Endometrium (tissue), 2 donors: ENCODE measurements around the gene VPS26B.
A peak's percentile ranks its signal among the peaks of the same experiment; 100 is the strongest.
"Not testable (repeated sequence)": the region's sequence is repeated elsewhere in the genome, so short reads cannot be mapped to it uniquely, and the experiment has no call there.

Source experiments
- FAIRE-seq: peaks from 2 replicates; lab custom pipeline; 2012; peaks lifted over from hg19 to GRCh38; lab: Jason Lieb, UNC
- donor health status: control.
- donor health status: control.

Gene VPS26B

DNA sequence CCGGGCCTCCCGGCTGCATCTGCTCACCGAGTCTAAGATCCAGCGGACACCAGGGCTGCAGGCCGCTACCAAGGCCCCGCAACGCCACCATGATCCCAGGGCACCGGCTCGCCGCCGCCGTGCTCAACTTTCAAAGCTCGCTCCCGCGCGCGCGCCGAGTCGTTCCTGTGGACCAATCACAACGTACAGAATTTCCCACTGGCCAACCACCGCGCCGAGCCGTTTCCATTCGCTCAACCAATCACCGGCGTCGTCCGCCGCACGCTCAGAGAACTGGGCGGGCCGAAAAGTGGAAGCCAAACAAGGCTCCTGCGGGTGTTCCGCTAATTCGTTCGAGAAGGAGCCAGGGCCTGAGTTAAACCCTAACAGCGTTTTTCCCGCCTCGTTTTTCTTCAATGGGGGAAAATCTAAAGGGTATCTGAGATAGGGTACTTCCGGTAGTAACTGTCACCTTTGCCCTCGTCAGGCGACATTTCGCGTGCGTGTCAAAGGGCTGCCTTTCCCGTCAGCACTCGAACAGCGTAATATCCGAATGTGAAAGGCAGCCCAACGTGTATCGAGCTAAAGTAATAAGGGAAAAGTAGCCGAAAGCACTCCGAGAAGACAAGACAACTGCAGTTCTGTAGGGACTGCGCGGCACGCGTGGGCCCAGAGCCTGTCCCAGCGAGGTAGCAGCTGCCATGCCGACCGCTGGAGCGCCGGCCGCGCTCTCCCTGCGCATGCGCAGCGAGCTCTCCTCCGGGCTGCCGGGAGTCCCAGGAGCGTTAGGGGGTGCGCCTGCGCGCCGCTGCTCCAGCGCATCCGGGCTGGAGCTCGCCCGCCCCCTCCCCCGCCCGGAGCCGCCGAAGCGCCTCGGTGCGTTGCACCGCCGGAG lies at the start of gene VPS26B, which contains the start of gene NCAPD3:
Gene VPS26B (plus strand): TSS at position 836 of the 874 bp plus-strand sequence. CDS start 452 bp downstream, outside the sequence.
Gene NCAPD3 (minus strand): TSS at position 132 of the 874 bp plus-strand sequence. CDS start 41 bp downstream, at position 91.
- FAIRE-seq = peak; percentile 86

GRCh38 chr11:134176284-134176683 lies 48.2 kb upstream of the VPS26B start:
- FAIRE-seq = no peak

DNA sequence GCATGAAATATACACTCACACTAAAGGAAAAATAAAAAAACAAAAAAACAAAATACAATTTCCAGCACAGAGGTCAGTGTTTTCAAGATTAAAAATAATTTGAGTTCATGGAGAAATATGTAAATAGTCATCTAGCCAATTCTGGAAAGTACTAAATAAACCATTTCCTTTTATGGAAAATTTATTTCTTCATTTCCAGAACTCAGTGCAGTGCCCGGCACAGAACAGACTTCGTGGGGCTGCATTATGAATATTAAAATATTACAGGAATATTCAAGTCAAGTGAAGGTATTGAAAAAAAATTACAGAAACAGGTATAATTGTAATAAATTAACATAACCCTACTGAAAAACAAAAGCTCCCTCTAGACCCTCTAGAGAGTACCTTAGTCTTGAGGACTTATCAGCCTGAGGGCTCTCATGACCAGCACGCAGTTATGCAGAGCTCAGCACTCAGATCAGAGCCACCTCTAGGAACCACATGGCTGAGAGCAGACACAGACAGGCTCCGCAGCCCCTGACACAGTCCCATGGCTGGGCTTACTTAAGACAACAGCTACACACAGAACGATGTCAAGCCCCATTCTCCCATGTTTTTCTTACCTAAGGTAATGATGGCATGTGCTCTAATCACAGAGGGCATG lies 46.3 kb upstream of the VPS26B start:
- FAIRE-seq = peak; percentile 60

DNA sequence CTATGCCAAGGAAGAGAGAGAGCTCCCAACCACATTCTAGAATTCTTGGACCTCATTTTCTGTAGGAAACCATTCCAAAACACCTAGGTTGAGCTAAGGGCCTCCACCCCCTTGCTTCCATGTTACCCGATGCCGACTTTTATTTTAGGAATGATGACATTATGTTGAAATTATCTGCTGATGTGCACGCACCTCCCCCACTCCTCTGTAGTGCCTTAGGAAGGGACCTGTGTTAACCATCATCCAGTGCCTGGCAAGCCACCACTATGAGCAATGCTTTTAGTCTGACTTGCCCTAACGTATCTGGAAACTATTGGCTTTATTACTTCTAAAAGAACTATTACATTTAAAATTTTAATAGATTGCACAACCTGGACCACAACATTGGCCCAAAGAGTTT lies 42.8 kb upstream of the VPS26B start:
- no peak for FAIRE-seq

DNA sequence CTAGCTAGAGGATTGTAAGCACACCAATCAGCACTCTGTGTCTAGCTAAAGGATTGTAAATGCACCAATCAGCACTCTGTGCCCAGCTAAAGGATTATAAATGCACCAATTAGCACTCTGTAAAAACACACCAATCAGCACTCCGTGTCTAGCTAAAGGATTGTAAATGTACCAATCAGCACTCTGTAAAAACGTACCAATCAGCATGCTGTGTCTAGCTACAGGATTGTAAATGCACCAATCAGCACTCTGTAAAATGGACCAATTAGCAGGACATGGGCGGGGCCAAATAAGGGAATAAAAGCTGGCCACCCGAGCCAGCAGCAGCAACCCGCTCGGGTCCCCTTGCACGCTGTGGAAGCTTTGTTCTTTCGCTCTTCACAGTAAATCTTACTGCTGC lies 36.4 kb upstream of the VPS26B start:
- not testable (repeated sequence) for FAIRE-seq

DNA sequence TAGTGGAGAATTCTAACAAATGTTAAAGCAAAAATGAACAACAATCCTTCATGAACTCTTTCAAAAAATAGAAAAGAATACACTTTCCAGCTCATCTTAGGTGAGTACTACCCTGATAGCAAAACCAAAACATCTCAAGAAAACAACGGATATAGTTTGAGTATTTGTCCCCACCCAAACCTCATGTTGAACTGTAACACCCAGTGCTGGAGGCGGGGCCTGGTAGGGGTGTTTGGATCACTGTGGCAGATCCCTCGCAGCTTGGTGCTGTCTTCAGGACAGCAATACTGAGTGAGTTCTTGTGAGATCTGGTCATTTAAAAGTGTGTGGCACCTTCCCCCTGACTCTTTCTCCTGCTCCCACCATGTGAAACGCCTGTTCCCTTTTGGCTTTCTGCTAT lies 27.7 kb upstream of the VPS26B start:
- no peak for FAIRE-seq

GRCh38 chr11:134199531-134199930 lies 24.9 kb upstream of the VPS26B start:
- no peak for FAIRE-seq

DNA sequence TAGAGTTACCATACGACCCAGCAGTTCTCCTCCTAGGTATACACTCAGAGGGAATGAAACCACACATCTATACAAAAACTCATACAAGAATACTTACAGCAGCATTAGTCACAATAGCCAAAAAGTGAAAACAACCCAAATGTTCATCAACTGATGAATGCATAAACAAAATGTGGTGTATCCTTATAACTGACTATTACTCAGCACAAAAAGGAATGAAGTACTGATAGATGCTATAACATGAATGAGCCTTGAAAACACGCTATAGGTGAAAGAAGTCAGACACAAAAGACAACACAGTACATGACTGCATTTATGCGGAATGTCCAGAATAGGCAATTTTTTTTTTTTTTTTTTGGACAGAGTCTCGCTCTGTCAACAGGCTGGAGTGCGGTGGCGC lies 23.8 kb upstream of the VPS26B start:
- FAIRE-seq = no peak

DNA sequence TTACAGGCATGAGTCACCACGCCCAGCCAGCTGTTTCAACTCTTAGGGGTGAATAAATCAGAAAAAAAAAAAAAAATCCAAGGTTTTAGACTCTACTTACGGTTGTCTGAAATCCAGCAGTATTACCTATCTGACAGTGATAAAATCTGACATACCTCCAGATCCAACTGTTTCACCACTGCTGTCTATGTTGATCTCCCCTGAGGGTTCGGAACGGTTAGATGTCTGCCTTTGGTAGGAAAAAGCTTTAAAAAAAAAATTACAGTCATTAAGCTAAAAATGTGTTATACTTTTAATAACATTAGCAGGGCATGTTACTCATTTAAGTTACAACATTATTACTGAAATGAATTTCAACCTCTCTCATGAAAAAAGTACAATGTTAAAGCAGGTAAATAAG lies 21.8 kb upstream of the VPS26B start:
- FAIRE-seq = no peak

GRCh38 chr11:134205729-134206128 lies 18.7 kb upstream of the VPS26B start:
- no peak for FAIRE-seq

GRCh38 chr11:134206185-134206584 lies 18.3 kb upstream of the VPS26B start:
- FAIRE-seq = no peak

DNA sequence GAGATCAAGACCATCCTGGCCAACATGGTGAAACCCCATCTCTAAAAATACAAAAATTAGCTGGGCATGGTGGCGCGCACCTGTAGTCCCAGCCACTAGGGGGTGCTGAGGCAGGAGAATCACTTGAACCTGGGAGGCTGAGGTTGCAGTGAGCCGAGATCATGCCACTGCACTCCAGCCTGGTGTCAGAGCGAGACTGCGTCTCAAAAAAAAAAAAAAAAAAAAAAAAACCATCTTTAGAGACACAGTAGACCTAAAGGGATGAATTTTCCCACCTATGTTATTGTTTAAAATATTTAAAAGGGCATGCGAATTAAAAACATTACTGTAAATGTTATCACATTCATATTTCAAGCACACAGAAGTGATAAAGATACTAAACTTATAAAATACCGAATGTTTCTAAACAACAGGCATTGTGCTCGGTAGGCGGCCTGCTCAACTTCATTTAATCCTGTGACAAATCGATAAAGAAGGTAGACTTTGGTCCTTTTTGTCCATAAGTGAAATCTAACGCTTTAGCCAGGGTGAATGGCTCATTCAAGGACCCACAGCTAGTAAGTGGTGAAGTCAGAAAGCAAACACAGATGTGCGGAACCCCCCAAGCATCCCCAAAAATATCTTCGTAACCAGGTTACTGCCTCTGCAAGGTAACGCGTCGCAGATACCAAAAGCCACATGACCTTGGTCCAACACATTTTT lies 16.8 kb upstream of the VPS26B start:
- FAIRE-seq = no peak

DNA sequence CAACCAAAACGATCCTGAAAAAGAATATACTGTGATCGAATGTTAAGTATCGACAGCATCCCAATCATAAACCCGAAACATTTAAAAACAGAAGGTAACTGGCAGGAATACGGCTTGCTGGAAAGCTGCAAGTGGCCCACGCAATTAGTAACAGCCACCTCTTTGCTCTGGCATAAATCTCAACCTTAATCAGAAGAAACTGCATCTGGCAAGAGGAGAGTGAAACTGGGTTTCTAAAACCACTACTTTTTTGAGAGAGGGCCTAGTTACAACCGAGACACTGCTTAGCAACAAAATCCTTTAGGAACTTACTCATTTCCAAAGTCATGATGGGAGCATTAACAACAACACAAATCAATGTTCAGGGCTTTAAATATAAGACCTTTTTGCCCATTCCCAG lies 8.6 kb upstream of the VPS26B start:
- no peak for FAIRE-seq

- FAIRE-seq = no peak
These were observed 7.7 kb upstream of the VPS26B start for GRCh38 chr11:134216816-134217215.

DNA sequence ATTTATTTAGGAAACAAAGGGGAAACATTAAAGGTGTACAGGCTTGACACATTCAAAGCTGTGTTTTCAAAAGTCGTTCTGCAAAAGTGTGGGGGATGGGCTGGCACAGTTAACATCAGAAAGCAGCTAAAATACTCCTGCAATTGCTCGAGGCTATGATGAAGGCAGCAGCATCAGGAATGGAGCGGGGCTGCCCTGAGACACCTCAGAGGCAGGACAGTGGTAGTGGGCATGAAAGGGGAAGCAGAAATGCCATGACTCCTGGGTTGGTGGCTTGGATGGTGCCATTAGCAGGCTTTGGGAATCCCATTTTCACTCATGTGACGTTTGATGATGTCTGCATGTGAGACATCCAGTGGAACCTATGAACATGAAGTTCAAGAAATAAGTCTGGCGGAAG lies 1.4 kb upstream of the VPS26B start:
- no peak for FAIRE-seq

DNA sequence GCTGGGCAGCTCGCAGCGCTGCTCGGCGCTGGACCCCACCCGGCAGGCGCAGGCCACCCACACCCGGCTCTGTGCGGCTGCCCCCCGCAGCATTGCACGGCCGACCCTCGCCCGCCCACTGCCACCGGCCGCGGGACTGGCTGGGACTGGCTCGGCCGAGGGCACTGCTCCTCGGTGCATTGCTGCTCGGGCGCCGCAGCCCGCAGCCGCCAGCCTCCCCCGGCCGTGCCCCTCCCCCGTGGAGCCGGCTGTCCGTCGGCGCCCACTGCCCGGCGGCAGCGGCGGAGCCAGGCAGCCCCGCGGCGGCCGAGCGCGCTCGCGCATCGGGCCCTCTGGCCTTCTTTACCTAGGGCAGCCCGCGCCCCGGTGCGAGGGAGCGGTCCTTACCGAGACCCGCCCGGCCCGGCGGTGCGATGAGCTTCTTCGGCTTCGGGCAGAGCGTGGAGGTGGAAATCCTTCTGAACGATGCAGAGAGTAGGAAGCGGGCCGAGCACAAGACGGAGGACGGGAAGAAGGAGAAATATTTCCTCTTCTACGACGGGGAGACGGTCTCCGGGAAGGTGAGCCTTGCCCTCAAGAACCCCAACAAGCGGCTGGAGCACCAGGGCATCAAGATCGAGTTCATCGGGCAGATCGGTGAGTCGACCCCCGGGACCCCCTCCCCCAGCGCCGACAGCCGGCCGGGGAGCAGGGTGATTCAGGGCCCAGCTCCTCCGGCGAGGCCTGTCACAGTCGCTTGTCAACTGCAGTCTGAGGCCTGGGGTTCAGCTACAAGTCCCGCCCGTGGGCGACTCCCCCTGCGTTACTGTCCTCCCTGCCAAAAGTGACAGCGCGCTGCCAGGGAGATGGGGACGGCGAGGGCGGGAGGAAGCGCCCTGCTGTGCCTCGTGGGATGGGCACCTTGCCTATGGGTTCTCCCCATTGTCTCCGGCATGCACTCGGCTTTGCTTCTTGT lies 516 bp downstream of the VPS26B start:
- FAIRE-seq = no peak

GRCh38 chr11:134226806-134227325 lies 2.4 kb downstream of the VPS26B start:
- no peak for FAIRE-seq

GRCh38 chr11:134228625-134229024 lies 4.2 kb downstream of the VPS26B start:
- no peak for FAIRE-seq

DNA sequence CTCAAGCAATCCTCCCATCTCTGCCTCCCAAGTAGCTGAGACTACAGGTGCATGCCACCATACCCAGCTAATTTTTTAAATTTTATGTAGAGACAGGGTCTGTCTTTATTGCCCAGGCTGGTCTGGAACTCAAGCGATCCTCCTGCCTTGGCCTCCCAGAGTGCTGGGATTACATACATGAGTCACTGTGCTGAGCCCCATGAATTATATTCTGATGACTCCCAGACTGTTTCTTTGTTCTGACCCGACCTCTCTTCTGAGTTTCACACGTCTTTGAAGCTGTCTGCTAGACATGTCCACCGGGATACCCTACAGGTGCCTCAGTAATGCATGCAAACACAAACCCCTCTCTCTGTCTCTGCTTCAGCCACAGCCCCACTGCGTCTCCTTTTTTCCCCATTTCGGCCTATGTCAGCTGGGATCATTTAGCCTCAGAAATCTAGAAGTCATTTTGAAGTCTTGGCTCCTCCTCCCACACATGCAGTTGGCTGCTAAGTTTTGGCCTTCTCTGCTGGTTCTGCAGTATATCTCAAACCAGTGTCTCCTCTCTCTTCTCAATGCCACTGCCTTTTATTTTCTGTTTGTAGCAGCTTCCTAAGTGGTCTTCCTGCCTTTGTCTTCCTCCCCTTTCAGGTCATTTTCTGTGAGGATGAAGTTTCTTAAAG lies 4.8 kb downstream of the VPS26B start:
- no peak for FAIRE-seq

DNA sequence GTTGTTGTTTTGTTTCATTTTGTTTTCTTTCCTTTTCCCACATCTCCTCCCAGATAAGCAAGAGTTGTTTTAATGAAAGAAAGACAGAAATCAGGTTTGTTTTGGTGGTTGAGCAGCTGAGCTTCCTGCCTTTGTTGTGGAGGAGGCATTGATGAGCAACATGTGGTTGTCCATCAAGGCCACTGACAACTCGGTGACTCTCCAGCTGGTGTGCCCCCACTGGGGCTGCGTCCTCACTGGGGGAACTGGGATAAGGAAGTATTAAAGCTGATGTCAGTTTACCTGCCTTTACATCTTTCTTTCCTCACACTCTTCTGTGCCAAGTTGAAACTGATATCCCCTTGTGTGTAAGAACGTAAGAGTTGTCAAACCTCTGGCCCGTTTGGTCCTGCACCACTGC lies 5.9 kb downstream of the VPS26B start:
- no peak for FAIRE-seq
